Renal pelvis (tissue), 4 donors: Measurements from ENCODE around the gene PRM3. TPM values are rescaled to one million over a fixed set of nuclear protein-coding genes. Genes with fewer than 3 reads are reported as not detected.

ENCODE experiments used
- DNase-seq: peaks from one replicate; pipeline ENCODE4 v3.0.0-alpha.2; 2013
- polyA plus RNA-seq, 3 donors: library from polyadenylated mRNA; unstranded; fragments of 120-200 nt; gene quantifications; one replicate each; pipeline ENCODE4 v1.2.1, GENCODE V29; 2013; ENCODE audit not compliant: insufficient read length in 3 of 3

PRM3 gene
- polyA plus RNA-seq, 3 donors: not detected

DNA sequence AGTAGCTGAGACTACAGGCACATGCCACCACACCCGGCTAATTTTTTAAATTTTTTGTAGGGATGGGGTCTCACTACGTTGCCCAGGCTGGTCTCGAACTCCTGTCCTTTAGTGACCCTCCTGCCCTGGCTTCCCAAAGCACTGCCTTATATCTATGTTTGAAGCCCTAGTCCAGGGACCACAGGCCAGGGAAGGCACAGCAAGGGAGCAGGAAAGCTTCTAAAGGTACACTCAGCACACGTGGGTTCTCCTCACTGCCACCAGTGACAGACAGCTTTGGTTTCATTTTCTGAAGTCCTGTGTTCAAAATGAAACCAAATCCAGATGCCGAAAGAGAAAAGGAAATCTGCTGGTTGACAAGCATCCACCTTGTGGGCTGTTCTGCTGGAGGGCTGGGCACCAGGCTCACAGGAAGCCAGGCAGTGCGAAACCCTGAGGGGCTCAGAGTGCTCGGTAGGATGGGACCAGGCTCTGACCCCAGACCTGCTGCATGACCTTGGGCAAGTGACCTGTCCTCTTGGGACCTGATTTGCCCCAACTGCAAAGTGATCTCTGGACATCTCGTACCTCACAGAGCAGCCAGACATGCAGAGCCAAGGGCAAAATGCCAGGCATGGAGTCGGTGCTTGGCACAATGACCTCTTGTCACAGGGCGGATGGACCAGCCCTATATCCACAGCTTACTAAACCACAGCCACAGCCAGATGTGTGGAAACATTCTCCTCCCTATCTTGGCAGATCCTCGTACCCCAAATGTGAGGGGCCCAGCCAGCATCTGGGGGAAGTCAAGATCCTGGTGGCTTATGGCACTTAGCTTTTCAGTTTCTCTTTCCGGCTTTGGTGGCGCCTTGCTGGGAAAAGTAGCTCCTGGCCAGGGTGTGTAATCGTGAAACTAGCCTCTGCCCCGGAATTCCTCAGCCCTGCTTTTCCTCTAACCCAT lies 14.6 kb downstream of the PRM3 start:
- DNase-seq: no peak

GRCh38 chr16:11257131-11257938 lies 16.1 kb downstream of the PRM3 start:
- DNase-seq: peak; percentile 83

- peak; percentile 48 for DNase-seq
Measured at GRCh38 chr16:11256661-11257130, 16.7 kb downstream of the PRM3 start.

DNA sequence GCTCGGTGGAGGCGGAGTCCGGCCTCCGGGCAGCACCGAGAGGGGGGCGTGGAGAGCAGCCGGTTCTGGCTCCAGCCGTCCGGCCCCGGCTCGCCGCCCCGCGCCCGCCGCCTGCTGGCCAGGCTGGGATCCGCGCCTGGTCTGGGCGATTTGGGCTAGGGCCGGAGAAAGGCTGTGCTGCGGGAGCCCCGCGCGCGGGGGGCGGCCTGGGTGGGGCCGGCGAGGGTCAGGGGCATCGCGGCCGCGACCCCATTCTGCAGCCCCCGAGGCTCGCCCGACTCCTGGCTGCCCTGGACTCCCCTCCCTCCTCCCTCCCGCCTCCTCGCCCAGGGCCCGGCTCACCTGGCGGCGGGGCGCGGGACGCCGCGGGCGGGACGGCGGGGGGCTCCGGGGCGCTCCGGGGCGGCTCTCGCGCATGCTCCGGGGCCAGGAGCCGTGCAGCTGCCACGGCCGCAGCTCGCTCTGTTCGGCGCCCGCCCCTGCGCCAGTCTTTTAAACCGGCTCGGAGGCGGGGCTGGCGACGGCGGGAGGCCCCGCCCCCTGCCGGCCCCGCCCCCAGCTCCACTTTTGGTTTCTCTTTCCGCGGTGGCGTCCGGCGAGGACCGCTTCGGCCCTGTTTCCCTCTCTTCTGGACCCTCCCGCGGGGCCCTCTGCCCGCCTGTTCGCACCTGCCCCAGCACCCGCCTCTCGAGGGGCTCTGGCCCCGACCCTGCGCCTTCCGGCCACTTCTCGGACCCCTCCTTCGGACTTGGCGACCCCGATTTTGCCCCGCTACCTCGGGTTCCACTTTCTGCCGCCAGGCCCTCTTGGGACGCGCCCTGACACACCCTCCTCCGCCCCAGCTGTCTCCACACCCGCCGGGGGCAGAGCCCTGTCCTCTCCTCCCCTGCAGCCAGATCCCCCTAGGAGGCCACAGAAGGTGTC lies 17.4 kb downstream of the PRM3 start, which contains the start of gene SOCS1:
Gene SOCS1, minus strand, starts transcription at position 468 of the 924 bp plus-strand sequence. CDS start 726 bp downstream, outside the sequence.
- DNase-seq: peak; percentile 88

- DNase-seq: peak; percentile 62
Measured at GRCh38 chr16:11254913-11255736, 18.3 kb downstream of the PRM3 start.

GRCh38 chr16:11253995-11254912 lies 19.2 kb downstream of the PRM3 start:
- no peak for DNase-seq

GRCh38 chr16:11253009-11253994 lies 20.1 kb downstream of the PRM3 start:
- no peak for DNase-seq

GRCh38 chr16:11252482-11252931 lies 20.9 kb downstream of the PRM3 start:
- no peak for DNase-seq

DNA sequence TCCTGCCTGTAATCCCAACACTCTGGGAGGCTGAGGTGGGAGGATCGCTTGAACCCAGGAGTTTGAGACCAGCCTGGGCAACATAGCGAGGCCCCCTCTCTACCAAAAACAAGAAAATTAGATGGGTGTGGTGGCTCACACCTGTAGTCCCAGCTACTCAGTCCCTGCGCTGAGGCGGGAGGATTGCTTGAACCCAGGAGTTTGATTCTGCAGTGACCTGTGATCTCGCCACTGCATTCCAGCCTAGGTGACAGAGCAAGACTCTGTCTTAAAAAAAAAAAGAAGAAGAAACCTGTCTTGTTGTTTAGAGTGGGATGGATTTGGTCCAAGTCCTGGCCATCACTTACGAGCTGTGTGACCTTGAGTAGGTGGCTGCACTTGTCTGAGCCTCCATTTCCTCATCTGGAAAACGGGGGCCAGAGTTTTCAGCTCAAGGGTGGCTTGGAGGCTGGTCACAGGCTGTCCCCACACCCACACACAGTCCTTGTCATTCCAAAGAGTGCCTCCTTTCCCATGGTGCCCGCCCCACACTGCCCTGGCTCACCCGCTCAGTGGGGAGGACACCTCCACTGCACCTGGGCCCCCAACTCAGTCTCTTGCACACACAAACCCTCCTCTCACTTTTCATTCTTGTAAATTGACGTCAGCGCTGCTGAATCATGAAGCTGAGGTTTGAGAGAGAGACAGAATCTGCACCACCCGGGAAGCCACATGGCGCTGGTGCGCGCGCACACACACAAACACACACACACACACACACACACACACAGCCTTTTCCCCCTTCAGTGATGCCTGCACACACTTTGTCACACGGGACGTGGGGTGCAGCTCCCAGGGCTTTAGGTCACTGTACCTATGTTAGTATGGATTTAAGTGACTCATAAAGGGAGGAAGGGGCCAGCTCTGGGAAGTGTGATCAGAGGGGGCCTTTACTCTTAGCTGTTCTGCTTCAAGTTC lies 21.6 kb downstream of the PRM3 start:
- DNase-seq: no peak

- no peak for DNase-seq
Measured at GRCh38 chr16:11250786-11251524, 22.5 kb downstream of the PRM3 start.

- peak; percentile 78 for DNase-seq
Measured at GRCh38 chr16:11250091-11250785, 23.2 kb downstream of the PRM3 start.

DNA sequence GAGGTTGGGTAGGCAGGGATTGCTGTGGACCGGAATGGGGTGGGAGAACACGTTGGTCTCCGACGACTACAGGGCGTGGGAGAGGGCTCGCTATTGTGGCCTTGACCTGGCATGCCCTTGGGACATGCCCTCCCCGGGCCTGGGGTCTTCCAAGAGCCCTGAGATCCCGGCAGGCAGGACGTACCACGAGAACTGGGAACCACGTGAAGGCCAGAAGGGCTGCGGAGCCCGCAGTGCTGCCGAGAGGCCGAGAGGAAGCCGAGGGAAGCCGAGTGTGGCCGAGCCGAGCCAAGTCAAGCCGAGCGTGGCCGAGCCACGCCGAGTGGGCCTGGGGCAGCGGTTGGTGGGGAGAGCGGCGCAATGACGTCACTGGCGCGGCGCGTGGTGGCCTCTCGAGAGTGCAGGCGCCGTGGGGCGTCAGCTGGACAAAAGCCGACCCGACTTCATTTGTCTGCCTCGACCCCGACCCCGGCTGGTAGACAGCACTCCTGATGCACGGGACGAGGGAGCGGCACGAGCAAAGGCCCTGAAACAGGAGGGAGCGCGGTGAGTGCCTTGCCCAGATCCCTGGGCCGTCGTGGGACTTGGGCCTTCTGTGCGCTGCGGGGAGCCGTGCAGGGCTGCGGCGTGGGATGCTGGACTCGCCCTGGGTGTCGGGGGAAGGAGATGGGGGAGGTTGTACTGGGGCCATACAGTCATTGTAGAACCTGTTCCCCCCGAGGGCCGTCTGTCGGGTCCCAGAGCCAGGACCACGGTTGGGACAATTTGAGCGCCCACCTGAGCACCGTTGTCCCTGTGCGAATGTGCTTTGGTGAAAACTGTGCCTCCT lies 24.0 kb downstream of the PRM3 start:
- DNase-seq: no peak

DNA sequence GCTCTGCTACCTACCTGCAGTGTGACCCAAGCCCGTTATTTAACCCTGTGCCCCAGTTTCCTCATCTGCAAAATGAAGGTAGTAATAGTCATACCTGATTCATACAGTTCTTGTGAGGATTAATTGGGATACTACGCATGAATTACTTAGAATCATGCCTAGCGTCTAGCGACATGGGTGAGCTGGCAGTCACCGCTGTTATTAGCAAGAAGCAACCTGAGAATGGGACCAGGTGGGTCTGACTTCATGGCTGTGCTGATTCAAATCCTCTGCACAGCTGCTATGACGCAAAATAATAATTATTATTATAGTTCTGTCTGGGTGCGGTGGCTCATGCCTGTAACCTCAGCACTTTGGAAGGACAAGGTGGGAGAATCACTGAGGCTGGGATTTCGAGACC lies 25.3 kb downstream of the PRM3 start:
- no peak for DNase-seq

DNA sequence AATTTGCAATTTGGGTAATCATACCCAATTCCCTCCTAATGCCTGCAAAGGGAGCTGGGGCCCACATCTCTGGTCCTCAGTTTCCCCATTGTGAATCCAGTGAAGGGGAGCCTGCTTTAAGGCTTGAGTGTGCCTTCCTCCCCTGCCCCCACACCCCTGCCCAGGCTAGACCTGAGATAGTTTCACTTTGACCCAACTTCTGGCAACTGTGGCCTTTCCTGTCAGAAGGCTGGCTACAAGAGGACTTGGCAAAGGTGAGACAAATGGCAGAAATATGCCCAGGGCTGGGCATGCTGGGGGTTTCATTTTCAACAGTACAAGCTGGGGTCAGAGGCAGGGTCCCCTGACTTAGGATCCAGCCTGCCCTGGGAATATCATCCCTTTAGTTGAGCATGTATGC lies 27.4 kb downstream of the PRM3 start:
- no peak for DNase-seq
